HG03025 (cell line): ENCODE measurements around the gene KARS1.
"Not testable (repeated sequence)": the region's sequence is repeated elsewhere in the genome, so short reads cannot be mapped to it uniquely, and the experiment has no call there.

Source experiments
- ATAC-seq: cut with Tn5 transposase; IDR thresholded peaks from one replicate; pipeline ENCODE4 v1.9.1; 2021; ENCODE audit warnings: mild to moderate bottlenecking, moderate library complexity; ENCODE audit not compliant: unreplicated experiment, low FRiP score

The KARS1 gene

DNA sequence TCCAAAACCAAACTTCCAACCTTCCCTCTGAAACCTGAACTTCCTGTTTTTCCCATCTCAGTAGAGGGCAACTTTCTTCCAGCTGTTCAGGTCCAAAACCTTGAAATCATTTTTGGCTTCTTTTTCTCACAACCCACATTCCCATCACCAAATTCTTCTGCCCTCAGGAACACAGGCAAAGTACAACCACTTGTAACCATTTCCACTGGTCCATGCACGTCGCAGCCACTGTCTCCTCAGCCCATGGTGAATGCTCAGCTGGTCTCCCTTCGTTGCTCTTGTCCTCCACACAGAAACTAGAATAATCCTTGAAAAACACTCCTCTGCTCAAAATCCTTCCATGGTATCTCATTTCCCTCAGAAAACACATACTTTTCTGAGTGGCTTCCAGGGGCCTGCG, 20.7 kb downstream of the KARS1 start:
- no peak for ATAC-seq

DNA sequence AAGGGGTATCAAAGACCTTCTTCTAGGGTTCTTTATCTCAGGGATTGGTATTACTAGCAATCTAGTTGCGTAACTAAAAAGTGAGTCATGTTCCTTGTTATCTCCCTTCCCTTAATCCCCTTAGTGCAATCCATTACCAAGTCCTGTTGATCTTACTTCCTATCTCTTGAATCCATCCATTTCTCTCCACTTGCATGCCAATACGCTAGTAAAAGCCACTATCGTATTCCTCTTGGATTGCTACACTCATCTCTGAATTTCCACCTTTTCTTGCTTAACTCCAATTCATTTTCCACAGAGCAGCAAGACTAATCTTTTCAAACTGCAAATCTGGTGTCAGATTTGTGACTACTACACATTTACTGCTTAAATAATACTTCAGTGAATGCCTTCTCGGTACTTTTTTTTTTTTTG, 22.5 kb downstream of the KARS1 start:
- ATAC-seq: no peak

DNA sequence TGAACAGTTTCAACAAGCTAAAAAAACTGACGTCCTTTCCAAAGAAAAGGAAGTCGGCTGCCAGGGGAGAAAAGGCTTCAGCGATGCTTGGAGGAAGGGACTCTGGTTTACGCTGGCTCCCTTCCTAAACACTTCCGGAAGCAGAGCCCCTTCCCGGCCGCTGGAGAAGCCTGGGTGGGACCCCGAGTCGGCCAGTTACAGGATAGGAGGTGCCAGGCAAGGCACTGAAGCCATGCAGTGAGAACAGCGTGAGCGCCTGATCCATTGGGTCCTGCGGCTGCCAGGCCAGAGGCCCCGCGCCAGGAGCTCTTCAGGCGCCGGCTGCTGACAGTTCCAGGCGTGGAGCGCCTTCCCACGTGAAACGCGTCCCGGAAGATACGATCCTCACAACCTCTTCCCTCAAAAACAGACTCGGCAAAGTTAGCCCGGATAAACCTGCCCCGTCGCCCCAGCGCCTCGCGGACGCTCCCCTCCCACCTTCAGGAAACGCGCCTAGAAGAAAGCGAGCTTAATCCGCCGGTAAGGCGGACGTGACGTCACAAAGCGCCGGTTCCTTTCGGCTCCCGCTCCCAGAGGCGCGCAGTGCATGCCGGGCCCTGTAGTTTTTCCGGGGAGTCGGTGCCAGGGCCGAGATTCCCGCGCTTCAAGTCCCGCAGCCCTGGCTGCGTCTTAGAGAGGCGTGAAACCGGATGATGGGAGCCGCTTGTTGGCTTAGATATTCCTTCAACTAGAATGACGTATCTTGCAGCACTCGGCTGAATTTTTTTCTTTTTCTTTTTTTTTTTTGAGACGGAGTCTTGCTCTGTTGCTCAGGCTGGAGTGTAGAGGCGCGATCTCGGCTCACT, 24.5 kb downstream of the KARS1 start, which contains the start of gene ADAT1:
Gene ADAT1 (minus strand): TSS at position 521 of the 845 bp plus-strand sequence. CDS start 2,482 bp downstream, outside the sequence.
- ATAC-seq: peak; percentile 96

DNA sequence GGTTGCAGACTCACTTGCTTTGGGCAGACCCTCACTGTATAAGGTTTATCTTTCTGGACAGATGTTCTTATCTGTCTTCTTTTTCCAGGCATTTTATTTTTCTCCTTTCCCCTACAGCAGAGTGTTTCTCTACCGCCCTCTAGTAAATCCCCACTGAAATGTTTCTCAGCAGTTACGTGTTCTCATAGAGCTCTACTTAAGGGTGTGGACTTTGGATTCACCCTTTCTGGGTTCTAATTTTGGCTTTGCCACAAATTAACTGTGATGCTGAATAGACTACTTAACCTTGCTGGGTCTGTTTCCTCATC, 26.3 kb downstream of the KARS1 start:
- ATAC-seq: no peak

DNA sequence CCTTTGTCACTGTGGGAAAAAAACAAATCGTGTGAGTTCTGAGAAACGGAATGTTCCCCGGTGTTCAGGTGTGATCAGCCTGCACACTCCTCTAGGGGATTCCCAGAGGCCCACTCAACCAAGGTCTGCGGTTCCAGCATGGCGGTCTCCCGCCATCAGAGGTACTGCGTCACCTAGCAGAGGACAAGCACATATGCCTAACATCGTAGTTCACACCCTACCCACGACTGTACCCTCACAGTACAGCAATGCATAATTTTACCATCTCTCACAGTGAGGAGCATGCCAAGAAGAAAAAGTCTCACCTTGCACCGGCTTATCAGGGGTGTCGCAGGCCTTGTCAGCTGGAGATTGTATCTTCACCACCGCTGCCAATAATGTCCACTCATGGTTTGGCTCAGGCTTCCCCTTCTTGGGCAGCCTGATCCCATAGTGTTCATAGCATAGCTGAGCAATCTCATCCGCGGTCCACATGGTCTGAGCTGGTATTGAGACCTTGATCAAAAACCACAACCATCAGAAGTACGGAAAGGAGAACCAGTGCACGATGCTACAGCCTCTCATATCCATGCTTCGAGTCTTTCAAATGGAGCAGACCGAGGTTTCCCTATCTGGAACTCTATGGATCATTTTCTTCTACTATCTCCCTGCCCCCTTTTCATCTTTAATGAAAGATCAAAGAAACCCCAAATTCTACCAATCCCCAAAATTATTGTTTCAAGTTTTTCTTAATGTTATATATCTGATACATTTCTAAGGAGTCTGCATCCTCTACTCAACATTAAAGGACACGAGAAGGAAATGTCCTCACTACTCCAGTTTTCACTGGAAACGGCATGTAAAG, 26.9 kb downstream of the KARS1 start:
- ATAC-seq: no peak

DNA sequence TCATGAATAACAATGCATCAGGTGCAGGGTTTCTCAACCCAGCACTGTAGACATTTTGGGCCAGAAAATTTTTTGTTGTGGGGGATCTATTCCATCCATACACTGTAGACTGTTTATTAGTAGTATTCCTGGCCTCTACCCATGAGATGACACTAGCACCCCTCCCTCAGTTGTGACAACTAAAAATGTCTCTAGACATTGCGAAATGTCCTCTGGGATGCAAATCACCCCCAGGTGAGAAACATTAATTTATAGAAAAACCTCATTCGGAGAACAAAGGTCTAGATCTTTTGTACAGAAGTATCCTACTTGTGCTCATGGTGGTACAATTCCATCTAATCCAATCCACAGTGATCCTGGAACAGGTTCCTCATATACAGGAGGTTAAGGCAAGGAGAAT, 28.7 kb downstream of the KARS1 start:
- ATAC-seq: no peak

- ATAC-seq: no peak
Measured at GRCh38 chr16:75617121-75617520, 30.3 kb downstream of the KARS1 start.

DNA sequence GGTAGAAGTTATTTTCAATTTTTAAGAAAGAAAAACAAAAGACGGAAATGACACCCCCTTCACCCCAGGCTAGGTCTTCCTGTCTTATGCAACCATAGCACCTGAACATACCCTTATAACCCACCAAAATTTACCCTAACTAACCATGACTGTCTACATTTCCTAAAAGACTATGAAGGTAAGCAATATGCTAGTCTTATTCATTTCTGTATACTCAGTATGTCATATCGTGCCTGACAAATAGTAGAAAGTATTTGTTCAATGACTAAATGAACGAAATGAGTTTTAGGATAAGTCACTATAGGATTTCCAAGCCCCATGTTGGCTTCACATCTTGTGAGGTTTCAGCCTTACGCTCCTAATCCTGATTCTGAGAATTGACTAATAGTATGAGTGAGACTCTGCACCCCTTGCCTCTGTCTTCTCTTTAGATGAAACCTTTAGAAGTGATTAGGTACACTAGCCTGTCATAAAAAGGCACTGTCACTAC, 30.9 kb downstream of the KARS1 start:
- peak; percentile 54 for ATAC-seq

GRCh38 chr16:75615619-75616018, 31.8 kb downstream of the KARS1 start:
- no peak for ATAC-seq

- ATAC-seq: no peak
Measured at GRCh38 chr16:75614066-75614897, 33.2 kb downstream of the KARS1 start.

GRCh38 chr16:75606507-75606906, 41.0 kb downstream of the KARS1 start:
- no peak for ATAC-seq

DNA sequence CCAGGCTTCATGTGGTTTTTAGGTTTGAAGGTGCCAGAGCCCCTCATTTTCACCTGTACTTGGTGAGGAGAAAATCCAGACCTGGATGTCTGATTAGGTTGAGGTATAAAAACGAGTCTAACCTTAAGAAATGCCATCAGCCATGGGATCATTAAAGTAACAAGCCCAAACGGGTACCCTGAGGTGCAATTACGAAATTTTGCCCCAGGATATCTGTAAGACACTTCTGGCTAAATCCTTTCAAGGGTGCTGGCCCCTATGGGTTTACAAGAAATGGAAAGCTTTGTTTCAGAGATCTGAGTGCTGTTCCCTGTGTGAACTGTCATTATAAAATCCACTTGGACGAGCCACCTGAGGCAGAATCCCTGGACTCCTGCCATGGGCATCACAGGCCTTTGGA, 44.2 kb downstream of the KARS1 start:
- ATAC-seq: no peak

DNA sequence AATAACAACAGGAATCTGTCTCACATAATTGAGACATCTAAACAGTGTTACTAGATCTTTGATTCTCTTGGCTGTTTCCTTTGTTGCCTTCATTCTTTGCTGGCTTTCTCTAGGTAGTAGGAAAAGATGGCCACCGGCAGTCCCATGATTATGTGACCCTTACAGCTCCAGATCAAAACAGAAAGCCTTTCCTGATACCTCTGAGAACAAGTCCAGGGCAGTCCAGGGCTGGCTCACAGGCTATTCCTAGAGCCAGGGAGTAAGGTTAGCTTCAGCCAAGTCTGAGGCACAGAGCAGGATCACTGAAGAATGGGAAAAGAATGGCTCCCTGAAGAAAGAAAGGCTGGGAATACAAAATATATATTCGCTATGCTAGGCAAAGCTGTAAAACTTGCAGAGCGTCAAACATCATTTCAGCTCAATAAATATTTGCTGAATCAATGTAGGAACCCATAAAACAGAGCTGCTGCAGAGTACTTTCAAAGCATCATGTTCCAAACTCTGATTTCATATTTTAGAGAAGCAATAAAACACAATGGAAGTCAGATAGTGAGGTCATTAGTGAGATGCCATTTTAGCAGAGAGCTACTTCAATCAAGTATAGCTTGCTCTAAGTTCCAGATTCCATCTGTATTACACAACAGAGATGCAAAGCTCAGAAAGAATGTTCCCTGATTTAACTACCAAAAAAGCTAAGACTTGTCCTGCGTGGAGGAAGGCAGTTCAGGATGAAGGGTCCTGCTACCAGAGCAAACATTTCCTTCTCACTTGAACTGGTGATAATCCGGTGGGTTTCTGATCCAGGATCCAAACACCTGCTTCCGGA, 47.8 kb downstream of the KARS1 start:
- ATAC-seq: no peak

DNA sequence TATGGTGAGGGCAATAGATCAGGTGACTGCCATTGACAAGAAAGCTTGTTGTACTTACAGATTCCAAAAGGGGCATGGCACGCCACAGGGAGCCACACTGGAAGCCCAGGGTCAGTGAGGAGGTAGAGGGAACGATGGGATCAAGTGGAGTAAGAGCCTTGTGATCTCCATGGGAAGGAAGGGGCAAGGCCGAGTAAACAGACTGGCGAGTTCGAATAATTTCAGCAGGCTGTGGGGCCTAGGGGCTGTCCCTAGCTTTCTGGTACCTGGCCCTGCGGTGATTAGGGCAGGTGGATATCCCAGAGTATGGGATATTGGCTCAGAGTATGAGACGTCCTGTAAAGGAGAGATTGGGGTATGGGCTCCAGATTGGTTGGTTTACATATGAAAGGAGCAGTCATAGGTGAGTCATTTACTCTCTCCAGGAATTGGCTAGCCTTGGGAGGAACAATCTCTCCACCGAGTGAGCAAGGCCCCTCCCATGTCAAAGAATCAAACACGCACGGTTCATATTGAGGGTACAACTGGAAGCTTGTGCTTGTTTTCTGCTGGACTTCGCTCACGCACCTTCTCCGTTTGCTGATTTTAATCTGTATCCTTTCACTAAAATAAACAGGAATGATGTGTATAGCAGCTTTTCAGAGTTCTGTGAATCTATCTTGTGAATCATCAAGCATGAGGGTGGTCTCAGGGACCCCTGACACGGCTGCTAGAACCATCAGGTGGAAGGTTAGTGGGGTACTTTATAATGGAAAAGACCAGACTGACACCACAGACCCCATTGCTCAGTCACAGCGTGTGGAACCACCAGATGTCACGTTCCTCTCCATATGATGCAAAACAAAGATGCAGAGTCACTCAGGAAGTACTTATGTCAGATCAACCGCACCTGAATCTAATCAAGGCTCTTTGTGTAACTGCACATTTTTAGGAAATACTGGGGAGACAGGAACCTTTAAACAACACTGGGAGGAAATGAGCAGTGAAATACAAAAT, 53.3 kb downstream of the KARS1 start:
- ATAC-seq: no peak

GRCh38 chr16:75593308-75593707, 54.2 kb downstream of the KARS1 start:
- no peak for ATAC-seq

- not testable (repeated sequence) for ATAC-seq
Measured at GRCh38 chr16:75591927-75592326, 55.5 kb downstream of the KARS1 start.

- no peak for ATAC-seq
Measured at GRCh38 chr16:75590920-75591843, 56.3 kb downstream of the KARS1 start.

GRCh38 chr16:75589306-75589705, 58.2 kb downstream of the KARS1 start:
- ATAC-seq: no peak
